GM10266 (cell line): ENCODE measurements around the gene TCN1.

Source experiments
- DNase-seq: peaks from one replicate; pipeline ENCODE4 v3.0.0; 2012; ENCODE audit errors: extremely low spot score
- TF ChIP-seq, protein P1 (sequence below): IDR thresholded peaks from 2 replicates; pipeline ENCODE4 v1.5.1; 2012; ENCODE audit warnings: mild to moderate bottlenecking, low read depth; ENCODE audit not compliant: control insufficient read depth, insufficient read depth; ENCODE audit errors: missing control alignments

TCN1 gene

DNA sequence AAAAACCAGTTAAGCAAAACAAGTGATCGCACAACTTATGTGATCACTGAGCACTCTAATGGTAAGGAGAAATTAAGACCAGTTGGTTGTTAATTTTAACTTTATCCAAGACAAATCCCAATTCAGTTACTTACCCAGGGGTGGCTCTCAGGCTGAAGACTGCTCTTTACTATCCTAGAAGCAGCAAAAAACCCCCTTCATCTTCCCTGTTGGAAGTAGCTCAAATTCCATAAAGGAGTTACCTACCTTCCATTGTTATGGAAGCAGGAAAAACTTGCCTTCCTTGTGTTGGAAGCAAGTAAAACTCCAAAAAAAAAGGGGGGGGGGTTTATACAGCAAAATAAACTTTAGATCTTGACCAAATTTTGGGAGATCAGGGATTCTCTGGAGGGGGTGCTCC, 50.5 kb downstream of the TCN1 start:
- TF ChIP-seq, protein P1, sequence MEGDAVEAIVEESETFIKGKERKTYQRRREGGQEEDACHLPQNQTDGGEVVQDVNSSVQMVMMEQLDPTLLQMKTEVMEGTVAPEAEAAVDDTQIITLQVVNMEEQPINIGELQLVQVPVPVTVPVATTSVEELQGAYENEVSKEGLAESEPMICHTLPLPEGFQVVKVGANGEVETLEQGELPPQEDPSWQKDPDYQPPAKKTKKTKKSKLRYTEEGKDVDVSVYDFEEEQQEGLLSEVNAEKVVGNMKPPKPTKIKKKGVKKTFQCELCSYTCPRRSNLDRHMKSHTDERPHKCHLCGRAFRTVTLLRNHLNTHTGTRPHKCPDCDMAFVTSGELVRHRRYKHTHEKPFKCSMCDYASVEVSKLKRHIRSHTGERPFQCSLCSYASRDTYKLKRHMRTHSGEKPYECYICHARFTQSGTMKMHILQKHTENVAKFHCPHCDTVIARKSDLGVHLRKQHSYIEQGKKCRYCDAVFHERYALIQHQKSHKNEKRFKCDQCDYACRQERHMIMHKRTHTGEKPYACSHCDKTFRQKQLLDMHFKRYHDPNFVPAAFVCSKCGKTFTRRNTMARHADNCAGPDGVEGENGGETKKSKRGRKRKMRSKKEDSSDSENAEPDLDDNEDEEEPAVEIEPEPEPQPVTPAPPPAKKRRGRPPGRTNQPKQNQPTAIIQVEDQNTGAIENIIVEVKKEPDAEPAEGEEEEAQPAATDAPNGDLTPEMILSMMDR, result no peak
- DNase-seq, result no peak

DNA sequence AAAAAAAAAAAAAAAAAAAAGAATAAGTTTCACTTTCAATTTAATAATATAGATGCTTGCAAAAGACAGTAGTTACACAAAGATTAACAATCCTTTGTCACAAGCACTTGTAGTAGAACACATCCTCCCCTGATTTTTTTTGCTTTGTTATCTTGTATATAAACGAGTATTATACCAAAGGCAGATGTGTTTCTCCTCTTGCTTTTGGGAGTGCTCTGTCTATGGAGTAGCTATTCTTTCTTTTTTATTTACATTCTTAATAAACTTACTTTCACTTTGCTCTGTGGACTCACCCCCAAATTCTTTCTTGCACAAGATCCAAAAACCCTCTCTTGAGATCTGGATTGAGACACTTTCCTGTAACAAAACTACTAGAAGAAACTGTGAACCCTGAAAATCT, 52.3 kb downstream of the TCN1 start:
- TF ChIP-seq, protein P1, result no peak
- DNase-seq, result no peak

DNA sequence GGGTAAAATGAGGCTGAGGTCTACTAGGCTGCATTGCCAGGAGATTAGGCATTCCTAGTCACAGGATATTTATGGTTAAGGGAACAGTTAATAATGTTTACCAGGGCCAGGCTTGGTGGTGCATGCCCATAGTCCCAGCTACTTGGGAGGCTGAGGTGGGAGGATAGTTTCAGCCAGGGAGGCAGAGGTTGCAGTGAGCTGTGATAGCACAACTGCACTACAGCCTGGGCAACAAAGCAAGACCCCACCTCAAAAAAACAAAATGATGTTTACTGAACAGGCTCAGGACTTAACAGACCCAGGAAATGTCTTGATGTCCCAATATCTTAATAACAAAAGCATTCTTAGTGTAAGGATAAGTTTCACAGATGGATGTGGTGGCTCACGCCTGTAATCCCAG, 52.9 kb downstream of the TCN1 start:
- TF ChIP-seq, protein P1, result no peak

DNA sequence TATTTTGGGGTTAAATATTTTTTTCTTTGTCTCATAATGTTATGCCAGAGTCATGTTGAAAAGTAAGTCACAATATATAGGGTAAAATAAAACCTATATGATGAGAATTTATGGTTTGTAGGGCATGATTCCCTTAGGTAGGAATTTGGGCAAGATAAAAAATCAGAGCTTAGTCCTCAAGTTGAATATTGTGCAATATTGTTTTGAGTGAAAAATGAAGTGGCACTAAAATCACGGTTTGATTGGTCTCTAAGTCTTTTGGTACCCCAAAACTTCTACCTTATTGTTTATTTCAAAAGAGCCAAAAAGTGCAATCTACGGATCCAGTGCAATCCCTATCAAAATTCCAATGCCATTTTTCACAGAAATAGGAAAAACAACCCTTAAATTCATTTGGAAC, 54.1 kb downstream of the TCN1 start:
- no peak for DNase-seq
- TF ChIP-seq, protein P1, result no peak

More for the DNA sequence above, 52.9 kb downstream of the TCN1 start:
- DNase-seq, result no peak

DNA sequence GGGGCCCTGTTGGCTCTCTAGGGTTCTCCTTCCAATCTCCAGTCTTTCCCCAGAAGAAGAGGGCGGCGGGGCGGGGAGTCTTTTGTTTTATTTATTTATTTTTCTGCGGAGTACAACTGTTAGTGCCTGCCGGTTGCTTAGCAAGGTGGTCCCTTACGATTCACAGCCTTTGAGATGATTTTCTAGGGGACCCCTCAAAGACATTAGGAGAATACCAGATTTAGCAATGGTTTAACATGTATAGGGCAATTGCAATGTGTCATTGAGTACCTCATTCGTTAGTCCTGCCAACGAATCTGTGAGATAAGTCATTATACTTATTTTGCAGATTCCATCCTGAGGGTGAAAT, 55.4 kb downstream of the TCN1 start:
- DNase-seq, result no peak
- TF ChIP-seq, protein P1, result no peak

DNA sequence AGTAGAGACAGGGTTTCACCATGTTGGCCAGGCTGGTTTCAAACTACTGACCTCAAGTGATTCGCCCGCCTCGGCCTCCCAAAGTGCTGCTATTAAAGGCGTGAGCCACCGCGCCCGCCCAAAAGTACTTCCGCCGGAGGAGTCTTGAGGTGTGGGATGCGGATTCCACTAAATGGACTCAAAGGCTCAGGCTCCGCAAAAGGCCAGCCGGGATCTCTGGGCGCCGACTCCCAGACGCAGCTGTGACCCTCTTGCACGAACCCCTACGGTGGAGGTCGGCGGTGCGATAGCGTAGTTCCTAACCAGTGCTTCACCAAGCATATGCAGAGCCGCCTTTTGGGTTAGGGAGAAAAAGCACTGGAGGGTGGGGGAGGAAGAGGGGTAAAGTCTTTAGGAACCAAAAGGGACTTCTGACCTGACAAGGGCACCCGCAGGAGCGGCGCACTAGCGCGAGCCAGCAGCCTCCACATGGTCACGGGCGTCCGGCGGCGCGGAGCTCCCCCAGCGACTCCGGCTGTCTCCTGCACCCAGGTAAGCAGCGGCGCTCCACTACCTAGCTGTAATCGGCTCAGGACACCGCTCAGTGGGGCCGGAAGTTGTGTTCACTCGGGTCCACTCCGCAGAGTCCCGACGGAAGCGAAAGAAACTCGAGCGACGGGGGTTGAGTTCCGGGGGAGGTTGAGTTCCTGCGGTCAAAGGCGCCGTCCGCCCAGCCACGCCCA, 55.9 kb downstream of the TCN1 start, which contains the start of gene MRPL16:
Gene MRPL16, minus strand, starts transcription at position 590 of the 722 bp plus-strand sequence. Its CDS starts 120 bp downstream, at position 470.
- peak; percentile 76 for DNase-seq
- TF ChIP-seq, protein P1, result peak; percentile 17

DNA sequence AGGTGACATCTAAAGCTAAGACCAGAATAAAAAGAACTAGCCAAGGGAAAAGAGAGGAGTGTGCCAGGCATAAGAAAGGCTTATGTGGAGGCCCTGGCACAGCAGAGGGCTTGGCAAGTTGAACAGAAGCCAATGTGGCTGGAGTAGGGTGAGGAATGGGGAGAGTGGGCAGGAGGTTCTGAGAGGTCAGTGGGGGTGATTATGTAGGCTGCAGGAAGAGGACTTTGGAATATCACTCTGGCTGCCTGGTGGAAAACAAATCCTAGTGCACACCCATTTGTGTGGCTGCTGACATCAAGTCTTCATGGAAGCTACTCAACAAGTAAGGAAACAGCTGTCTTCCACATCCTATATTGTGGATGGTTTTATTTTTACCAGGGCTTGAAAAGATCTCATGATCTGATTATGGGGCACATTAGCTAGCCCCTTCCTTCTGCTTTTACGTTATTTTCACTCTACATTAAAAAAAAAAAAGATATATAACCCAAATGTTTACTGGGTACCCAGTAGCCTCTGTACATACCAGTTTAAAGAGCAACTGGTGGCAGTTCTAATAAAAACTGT, 59.2 kb downstream of the TCN1 start:
- TF ChIP-seq, protein P1, result no peak
- no peak for DNase-seq
